Loucy (cell line): ENCODE measurements around the gene CROCC2.

Experiments
- CTCF ChIP-seq: fragments of 200-600 bp; sonication (generic); conservative IDR thresholded peaks from 2 replicates; pipeline ENCODE4 v1.5.1; 2014; ENCODE audit warnings: mild to moderate bottlenecking, antibody characterized with exemption, low read length
- EZH2phosphoT487 ChIP-seq: fragments of 200-600 bp; IDR thresholded peaks from 2 replicates; pipeline ENCODE4 v1.6.1; 2018; ENCODE audit warnings: antibody characterized with exemption, mild to moderate bottlenecking, moderate library complexity, borderline replicate concordance

GRCh38 chr2:240997141-240997855 lies 91.2 kb downstream of the CROCC2 start:
- no peak for TF ChIP-seq CTCF
- TF ChIP-seq EZH2phosphoT487 = no peak
